Stimulated activated naive CD4-positive, alpha-beta T cell treated with Interleukin-2 at 50 U/mL for 16 hours (primary cell): ENCODE measurements around the gene PABPC3.

ENCODE experiments used
- DNase-seq: peaks from one replicate; lab custom pipeline; 2025; lab: John Stamatoyannopoulos, UW

Gene PABPC3

GRCh38 chr13:25095851-25096453 lies at the start of gene PABPC3:
TSS of gene PABPC3 (plus strand) at chr13:25096136. CDS start at chr13:25096199, 63 bp downstream.
- DNase-seq = no peak

GRCh38 chr13:25046274-25046984 lies 49.5 kb upstream of the PABPC3 start:
- DNase-seq = no peak

- DNase-seq = no peak
Measured at GRCh38 chr13:25046985-25047511, 48.9 kb upstream of the PABPC3 start.

- DNase-seq = no peak
Measured at GRCh38 chr13:25051065-25051464, 44.9 kb upstream of the PABPC3 start.

- no peak for DNase-seq
Measured at GRCh38 chr13:25059166-25059565, 36.8 kb upstream of the PABPC3 start.

- no peak for DNase-seq
Measured at GRCh38 chr13:25059958-25060357, 36.0 kb upstream of the PABPC3 start.

- no peak for DNase-seq
Measured at GRCh38 chr13:25062479-25062878, 33.5 kb upstream of the PABPC3 start.

- DNase-seq = no peak
Measured at GRCh38 chr13:25064396-25064795, 31.5 kb upstream of the PABPC3 start.

GRCh38 chr13:25065974-25066770 lies 29.8 kb upstream of the PABPC3 start:
- no peak for DNase-seq

GRCh38 chr13:25067064-25067463 lies 28.9 kb upstream of the PABPC3 start:
- no peak for DNase-seq

- no peak for DNase-seq
Measured at GRCh38 chr13:25068810-25069209, 27.1 kb upstream of the PABPC3 start.

GRCh38 chr13:25069236-25069635 lies 26.7 kb upstream of the PABPC3 start:
- no peak for DNase-seq

- DNase-seq = no peak
Measured at GRCh38 chr13:25069911-25070310, 26.0 kb upstream of the PABPC3 start.

- no peak for DNase-seq
Measured at GRCh38 chr13:25080773-25081172, 15.2 kb upstream of the PABPC3 start.

- DNase-seq = no peak
Measured at GRCh38 chr13:25084096-25084495, 11.8 kb upstream of the PABPC3 start.

GRCh38 chr13:25085125-25085742 lies 10.7 kb upstream of the PABPC3 start:
- no peak for DNase-seq

- DNase-seq = no peak
Measured at GRCh38 chr13:25088562-25089221, 7.2 kb upstream of the PABPC3 start.

- DNase-seq = no peak
Measured at GRCh38 chr13:25097426-25097825, 1.5 kb downstream of the PABPC3 start.

GRCh38 chr13:25103711-25104110 lies 7.8 kb downstream of the PABPC3 start:
- no peak for DNase-seq

GRCh38 chr13:25109341-25109740 lies 13.4 kb downstream of the PABPC3 start:
- DNase-seq = no peak

- no peak for DNase-seq
Measured at GRCh38 chr13:25110956-25111584, 15.1 kb downstream of the PABPC3 start.
